ENCODE measurements around the gene THUMPD3.
A peak's percentile ranks its signal among the peaks of the same experiment; 100 is the strongest.

THUMPD3 gene

GRCh38 chr3:9362731-9363530 is at the start of gene THUMPD3:
TSS of gene THUMPD3 (plus strand) at chr3:9363054. CDS start at chr3:9365069, 2,015 bp downstream.
- peak; percentile 96 for DNase-seq

GRCh38 chr3:9314796-9315195 is 48.1 kb upstream of the THUMPD3 start:
- DNase-seq = no peak

GRCh38 chr3:9316881-9317361 is 45.9 kb upstream of the THUMPD3 start:
- DNase-seq = no peak

GRCh38 chr3:9322780-9323179 is 40.1 kb upstream of the THUMPD3 start:
- no peak for DNase-seq

DNA sequence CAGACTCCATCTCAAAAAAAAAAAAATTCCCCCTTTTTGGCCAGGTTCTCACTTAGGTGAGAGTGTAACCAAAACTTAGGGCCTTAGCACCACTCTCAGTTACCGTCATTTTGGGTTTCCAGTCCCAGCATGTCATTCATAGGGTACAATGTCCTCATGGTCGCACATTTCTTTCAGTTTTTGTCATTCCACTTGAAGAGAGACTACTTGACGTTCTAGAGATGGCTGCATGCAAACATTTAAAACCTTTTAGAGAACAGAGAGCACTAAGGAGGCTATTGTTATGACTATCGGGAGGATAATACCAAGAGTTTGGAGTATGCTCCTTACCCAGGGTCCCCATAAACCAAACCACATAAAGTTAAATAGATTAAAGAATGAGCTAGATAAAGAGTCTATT is 37.9 kb upstream of the THUMPD3 start:
- no peak for DNase-seq

DNA sequence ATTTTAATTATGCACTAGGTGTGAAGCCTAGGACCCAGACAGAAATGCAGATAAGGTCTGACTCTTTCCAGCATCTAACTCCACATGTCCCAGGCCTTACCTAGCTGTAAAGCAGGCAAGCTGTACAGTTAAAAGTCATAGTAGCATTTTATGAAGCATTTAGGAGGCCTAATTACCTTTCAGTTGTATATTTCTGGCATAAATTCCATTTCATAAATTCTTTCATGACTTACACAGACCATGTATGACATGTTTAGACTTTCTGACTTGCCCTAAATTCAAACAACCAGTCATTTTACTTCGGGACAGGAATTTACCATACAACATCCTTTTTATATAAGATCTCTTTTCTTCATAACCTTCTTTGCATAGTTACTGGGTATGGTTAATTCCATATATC is 35.3 kb upstream of the THUMPD3 start:
- no peak for DNase-seq

GRCh38 chr3:9330166-9330703 is 32.6 kb upstream of the THUMPD3 start:
- no peak for DNase-seq

DNA sequence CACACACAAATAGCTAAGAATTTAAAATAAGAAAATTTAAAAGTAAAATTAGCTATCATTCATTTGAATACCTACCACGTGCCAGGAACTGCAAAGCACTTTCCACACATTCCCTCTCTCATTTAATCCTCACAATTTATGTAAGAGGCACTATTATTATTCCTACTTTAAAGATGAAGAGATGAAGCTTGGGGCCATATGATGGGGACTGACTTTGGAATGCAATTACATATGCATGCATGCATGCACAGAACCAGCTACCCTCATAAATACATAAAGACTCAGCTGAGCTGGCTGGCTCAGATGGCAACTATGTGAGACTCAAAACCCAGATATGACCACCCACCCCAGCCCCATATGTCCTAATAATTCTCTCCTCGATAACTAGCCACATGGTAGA is 31.7 kb upstream of the THUMPD3 start:
- no peak for DNase-seq

- no peak for DNase-seq
Measured at GRCh38 chr3:9332250-9333030, 30.4 kb upstream of the THUMPD3 start.

DNA sequence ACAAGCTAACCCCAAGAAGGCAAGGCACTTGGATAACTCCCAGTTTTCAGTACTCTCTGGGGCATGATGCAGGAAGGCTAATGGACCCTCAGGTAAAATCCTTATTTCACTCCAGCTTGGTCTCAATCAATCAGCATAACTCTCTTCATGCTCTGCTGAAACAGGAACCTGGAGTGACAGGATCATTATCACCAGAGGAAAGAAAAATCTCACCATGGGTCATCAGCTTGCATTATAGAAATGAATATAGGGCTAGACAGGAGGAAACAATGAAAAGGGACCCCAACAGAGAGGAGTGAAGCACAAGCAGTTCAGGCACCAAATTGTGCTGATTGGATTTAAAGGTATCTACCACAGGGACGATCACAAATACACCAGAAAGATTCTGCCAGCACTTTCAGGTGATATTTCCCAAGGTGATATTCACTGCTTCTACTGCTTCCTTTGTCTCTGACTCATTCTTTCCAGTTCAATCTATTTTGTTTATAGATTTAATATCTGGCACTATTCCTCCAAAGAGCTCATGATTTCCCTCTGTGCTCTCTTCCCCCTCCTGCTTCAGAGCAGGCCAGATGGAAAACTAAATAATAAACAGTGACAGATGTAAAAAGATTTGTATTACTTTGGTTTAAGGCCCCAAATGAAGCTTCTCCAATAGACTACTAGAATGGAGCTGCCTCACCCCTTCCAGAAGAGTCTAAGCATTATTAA is 22.9 kb upstream of the THUMPD3 start:
- DNase-seq = no peak

DNA sequence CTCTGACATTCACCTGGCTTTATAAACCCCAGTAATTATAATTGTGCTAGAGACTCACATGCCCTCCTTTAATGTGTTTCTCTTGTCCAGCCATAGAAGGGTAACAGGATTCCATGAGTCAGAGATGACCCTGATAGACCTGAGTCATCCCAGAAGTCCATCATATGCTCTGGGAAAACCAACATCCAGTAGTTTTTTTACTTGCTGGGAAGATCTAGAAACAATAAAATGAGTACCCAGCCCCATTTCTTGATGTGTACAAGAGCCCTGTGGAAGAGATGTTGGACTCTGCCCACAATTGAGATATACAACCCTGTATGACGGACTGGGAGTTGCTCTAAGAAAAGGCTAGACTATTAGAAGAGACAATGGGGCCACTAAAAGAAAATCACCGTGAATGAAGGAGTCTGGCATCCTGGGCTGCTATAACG is 22.4 kb upstream of the THUMPD3 start:
- no peak for DNase-seq

DNA sequence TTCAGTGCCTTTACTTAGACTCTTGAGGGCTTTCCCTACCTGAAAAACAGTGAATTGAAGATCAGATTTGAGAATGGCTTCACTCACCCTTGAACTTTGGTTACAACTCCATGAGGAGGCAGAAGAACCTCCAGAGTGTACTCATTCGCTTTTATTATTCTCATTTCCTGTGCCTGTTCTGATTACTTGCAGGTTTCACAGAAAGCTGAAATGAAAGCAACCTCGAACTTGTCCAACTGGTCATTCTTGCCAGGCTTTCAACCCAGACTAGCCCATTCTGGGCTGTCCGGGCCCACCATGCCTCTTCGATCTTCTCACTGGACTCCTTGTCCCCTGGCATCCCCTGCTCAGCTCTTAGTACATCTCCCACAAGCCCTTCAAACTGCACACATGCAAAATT is 20.2 kb upstream of the THUMPD3 start:
- DNase-seq = no peak

DNA sequence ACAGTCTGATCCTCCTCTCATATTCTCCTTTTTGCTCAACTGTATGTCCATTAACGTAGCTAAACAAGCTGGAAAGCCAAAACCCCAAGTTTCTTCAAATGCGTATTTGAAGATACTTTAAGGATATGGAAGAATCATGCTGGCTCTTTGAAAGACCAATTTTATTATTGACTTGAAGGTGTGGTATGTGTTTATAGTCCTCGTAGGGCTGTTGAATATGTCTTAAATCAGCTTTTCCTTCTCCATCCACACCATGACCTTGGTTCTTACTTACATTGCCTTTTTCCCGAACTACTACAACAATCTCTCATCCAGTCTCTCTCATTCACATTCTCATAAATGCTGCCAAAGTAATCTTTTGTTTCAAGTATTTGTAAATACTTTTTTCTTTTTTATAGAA is 19.7 kb upstream of the THUMPD3 start:
- no peak for DNase-seq

GRCh38 chr3:9345041-9345440 is 17.8 kb upstream of the THUMPD3 start:
- no peak for DNase-seq

DNA sequence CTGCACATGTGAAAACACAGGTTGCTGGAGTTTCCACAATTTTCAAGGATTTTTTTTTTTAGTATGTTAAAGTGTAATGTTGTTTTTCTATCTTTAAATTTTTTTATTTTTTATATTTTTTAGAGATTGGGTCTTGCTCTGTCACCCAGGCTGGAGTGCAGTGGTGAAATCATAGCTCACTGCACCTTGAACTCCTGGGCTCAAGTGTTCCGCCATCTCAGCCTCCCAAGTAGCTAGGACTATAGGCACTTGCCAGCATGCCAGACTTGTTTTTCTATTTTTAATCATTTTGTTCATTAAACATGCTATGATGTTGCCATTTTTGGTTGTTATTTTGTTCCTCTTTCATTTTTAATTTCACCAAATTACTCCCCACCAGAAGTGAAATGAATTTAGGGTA is 16.7 kb upstream of the THUMPD3 start:
- no peak for DNase-seq

DNA sequence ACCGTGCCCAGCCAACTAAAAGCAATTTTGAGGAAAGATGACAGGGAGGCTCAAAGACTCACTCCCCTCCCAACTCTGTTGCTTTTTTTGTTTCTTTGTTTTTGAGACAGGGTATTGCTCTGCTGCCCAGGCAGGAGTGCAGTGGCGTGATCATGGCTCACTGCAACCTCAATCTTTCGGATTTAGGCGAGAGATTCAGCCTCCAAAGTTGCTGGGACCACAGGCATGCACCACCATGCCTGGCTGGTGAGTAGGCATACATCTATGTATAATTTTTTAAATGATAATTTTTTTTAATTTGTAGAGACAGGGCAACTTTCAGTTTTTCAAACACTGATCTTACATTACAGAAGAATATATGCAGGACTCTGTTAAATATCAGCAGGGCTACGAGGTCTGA is 15.8 kb upstream of the THUMPD3 start:
- DNase-seq = no peak

DNA sequence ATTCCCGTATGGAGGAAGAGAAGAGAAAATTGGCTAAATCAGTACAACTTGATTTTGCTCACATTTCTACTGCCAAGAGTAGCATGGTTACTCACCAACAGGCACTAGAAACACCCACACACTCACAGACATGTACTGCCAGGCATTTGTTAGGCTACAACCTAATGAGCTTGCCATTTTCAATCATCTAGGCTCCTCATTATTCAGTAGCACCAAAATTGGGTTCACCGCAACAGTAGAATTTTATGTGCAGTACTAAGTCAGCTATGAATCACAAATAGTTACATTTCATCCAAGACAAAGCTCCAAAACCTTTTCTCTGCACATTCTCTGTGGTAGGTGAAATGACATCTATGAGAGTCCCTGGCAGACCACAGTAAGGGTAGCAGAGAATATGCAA is 15.0 kb upstream of the THUMPD3 start:
- DNase-seq = no peak

- no peak for DNase-seq
Measured at GRCh38 chr3:9349321-9350117, 13.3 kb upstream of the THUMPD3 start.

DNA sequence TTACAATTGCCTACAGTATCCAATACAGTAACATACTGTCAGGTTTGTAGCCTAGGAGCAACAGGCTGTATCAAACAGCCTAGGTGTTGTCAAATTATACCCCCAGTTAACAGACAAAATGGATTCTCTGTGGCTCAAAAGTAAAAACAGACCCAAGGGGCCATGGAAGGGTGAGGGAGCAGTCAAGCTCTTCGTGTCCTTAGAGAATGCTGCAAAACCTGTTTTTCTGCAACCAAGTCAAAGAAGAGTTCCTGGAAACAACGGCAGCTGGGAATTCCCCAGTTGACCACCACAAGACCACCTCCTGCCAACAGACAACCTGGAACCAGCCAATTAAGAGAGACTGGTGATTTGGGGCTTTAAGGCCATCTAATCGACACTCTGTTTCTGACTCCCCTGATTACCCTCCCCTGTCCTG is 11.1 kb upstream of the THUMPD3 start:
- no peak for DNase-seq

GRCh38 chr3:9352917-9353752 is 9.7 kb upstream of the THUMPD3 start:
- DNase-seq = peak; percentile 65

GRCh38 chr3:9361691-9362388 is 1.0 kb upstream of the THUMPD3 start:
- DNase-seq = no peak

Data from stimulated activated CD8-positive, alpha-beta memory T cell treated with anti-CD3 and anti-CD28 coated beads, Interleukin-4, amount 100 ng/mL, for 48 hours (primary cell).